ENCODE measurements around the gene TCL1B. TPM values are rescaled to one million over a fixed set of nuclear protein-coding genes. Genes with fewer than 3 reads are reported as not detected.

The TCL1B gene
- polyA plus RNA-seq, 1 donor: 0.60 TPM

DNA sequence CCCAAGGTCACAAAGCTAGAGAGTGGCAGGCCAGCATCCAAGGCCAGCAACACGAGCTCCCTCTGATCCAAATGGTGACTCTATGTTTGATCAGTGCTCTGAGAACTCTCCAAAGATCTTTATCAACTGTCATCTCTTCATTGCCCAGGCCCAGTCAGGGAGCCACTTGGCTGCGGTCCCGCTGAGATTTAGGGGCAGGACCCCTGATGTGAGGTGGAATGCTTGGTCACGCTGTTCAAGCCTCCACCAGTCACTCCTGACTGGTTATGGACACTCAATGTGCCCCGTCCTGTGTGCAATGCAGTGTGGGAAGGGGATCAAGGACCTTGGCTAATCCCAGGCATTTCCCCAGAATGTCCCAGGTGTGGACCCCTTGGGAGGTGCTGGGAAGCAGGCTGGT is 19.8 kb upstream of the TCL1B start:
- no peak for DNase-seq

DNA sequence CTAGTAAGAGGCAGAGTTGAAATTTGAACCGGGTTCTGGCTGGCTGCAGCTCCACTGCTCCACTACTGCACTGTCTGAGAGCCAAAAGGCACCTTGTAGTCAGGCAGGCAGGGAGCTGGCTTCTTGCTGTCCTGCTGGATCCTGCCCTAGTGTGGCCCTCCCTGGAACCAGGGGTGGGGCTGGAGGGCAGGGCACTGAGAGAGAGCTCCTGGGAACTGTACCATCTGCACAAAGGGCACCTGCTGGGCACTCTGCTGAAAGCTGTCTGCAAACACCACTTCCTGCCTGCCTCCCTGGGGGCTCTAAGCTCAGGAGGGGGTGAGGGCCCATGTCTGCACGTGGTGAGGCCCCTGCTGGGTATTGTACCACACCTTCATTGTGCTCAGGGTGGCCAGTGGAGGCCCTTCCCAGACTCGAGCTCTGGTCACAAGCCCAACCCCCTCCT is 19.0 kb upstream of the TCL1B start:
- no peak for DNase-seq

- no peak for DNase-seq
Observed at GRCh38 chr14:95668235-95668772, 17.9 kb upstream of the TCL1B start.

DNA sequence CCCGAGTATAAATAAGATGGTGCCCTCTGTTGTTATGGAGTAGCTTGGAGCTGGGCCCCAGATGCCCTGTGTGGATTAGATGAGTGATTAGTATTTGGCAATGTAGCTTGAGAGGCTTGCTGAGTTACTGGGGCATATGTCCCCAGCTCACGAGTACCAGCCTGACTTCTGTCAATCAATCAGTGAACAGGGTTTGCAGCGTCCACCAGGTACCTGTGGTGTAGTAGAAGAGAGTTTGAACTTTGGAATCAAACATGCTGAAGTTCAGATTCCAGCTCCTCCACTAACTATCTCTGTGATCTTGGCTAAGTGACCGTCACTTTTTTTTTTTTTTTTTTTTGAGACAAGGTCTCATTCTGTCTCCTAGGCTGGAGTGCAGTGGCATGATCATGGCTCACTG is 11.6 kb upstream of the TCL1B start:
- DNase-seq: no peak

DNA sequence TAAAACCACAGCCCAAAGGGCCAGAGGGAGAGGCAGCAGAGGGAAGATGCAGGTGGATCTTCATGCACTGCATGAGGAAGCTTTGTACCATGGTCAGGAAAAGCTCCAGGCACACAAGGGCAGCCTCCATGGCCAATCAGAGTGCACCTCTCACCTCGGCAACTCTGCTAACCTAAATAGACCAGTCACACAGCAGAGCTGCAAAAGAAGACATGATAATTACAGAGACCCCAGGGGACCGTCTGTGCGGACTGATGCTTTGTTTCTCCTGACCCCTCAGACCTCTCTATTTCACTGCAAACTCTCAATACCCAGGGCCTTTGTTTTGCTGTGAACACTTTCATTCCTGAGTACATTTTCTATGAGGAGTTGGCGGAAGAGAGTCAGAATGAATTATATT is 10.7 kb upstream of the TCL1B start:
- no peak for DNase-seq

DNA sequence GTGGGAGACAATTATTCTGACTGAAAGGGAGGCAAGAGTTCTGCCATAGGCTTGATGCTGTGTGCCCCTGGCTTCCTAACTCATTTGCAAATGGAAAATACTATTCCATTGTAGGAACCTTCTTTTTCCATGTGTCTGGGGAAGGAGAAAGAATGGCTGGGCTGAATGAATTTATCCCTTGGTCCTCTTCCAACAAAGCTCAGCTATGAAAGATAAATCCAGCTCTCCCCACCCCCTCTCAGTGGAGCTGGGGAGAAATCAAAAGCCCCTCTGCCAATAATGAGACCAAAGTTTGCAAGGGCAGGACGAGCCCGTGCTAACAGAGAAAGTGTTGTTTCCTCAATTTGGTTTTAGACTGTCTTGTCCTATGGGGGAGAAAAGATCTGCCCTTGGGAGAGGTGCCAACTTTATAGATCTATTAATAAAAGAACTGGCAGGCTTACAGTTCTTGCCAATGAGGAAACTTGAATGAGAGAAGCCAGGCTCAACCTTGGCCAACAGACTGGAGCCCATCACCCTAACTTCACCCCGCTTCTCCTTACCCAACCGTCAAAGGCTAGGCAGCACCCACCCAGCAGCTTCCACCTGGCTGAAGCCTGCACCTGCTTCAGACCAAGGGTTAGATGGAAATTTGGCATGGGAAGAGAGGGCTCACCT is 8.9 kb upstream of the TCL1B start:
- DNase-seq: no peak

DNA sequence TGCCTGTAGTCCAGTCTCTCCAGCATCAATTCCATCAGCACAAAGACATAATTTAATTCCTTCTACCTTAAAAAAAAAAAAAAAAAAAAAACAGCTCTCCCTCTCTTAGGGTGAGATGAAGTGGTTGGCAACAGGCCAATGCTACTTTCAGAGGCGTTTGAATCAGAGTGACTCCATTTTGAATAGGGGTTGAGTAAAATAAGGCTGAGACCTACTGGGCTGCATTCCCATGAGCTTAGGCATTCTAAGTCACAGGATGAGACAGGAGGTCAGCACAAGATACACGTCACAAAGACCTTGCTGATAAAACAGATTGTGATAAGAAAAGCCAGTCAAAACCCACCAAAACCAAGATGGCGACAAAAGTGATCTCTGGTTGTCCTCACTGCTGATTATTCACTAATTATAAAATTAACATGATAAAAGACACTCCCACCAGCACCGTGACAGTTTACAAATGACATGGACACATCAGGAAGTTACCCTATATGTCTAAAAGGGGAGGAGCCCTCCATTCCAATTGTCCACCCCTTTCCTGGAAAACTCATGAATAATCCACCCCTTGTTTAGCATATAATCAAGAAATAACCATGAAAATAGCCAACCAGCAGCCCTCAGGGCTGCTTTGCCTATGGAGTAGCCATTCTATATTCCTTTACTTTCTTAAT is 6.9 kb upstream of the TCL1B start:
- DNase-seq: no peak

DNA sequence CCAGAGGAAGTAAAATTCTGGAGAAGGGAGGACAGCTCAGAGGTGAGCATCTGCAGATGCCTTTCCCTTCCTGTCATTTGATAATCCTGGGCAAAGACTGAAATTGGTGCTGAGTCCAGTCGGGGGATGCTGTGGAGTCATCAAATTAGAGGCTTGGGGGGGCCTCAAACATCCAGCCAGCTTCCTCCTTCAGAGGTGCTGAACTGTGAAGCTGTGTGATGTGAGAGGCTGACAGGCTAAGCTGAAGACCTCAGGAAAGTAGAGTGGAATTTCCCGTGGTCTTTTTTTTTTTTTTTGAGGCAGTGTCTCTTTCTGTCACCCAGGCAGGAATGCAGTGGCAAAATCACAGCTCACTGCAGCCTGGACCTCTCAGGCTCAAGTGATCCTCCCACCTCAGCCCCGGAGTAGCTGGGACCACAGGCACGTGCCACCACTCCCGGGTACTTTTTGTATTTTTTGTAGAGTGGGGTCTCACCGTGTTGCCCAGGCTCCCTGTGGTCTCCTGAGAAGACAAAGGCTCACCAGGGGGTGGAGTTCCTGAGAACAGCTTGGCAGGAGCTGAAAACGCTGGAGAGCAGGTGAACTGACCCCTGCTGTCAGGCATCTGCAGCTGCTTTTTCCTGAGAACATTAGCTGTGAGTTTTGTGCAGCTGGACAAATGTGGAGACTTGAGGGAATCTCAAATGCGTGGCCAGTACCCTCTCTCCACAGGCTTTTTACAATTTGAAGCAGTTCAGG is 6.1 kb upstream of the TCL1B start:
- no peak for DNase-seq

- DNase-seq: no peak
Observed at GRCh38 chr14:95681153-95681552, 5.1 kb upstream of the TCL1B start.

GRCh38 chr14:95683793-95684192 is 2.4 kb upstream of the TCL1B start:
- DNase-seq: no peak

- DNase-seq: no peak
Observed at GRCh38 chr14:95686935-95687334, 709 bp downstream of the TCL1B start.

DNA sequence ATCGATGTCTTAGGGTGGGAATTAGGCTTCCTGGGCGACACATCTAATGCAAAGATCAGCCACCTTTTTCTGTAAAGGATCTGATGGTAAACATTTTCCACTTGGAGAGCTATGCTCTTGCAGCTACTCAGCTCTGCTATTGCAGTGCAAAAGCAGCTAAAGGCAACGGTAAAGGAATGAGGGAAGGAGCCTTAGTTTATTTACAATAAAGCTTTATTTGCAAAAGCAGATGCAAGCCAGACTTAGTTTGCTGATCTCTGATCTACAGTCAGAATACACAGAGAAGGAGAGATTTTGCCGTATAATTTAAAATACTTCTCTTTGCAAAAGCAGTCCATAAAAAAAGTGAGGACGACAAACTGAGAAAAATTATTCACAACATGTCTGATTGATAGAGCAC is 3.2 kb downstream of the TCL1B start:
- DNase-seq: no peak

DNA sequence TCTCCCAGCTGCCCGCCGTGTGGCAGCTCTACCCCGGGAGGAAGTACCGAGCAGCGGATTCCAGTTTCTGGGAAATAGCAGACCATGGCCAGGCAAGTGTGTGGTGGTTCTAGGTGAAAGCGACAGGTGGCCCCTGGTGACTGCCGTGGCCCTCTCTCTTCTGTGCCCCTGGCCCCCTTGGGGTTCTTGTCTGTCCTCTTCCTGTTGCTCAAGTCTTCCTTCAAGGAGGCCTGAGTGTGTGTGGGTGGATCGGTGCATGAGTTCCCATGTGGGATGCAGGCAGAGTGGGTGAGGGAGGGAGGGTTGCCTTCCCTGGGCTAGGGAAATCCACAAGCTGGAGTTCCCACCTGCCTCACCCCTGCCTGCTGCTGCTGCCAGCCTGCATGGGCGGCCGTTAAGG is 4.6 kb downstream of the TCL1B start:
- DNase-seq: no peak

DNA sequence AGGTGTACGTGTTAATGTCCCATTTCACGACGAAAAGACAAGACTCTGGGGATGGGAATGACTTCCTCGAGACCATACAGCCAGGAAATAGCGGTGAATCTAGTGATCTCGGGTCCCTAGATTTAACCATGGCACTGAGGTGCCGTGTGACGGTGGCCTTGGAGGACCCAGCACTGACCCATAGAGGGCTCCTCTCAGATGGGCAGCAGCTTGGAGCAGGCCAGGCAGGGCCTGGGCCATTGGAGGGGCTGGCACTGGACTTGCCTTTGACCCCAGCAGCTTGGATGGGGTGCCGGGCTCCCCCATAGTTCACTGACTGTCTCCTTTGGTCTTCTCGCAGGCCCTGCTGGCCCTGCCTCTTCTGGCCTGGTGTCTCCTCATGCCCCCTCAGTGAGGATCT is 5.4 kb downstream of the TCL1B start:
- no peak for DNase-seq

- no peak for DNase-seq
Observed at GRCh38 chr14:95692109-95692508, 5.9 kb downstream of the TCL1B start.

GRCh38 chr14:95695051-95695450 is 8.8 kb downstream of the TCL1B start:
- no peak for DNase-seq

- no peak for DNase-seq
Observed at GRCh38 chr14:95695913-95696312, 9.7 kb downstream of the TCL1B start.

DNA sequence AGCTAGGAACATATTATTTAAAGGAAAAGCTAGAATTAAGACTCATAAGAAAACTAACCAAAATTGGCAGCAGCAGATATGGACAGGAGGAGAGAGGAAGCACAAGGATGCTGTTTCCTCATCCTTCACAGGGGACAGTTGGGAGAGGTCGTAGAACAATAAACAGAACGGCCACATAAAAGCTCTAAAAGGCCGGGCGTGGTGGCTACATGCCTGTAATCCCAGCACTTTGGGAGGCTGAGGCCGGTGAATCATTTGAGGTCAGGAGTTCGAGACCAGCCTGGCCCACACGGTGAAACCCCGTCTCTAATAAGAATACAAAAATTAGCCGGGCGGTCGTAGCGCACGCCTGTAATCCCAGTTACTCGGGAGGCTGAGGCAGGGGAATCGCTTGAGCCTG is 10.5 kb downstream of the TCL1B start:
- no peak for DNase-seq

DNA sequence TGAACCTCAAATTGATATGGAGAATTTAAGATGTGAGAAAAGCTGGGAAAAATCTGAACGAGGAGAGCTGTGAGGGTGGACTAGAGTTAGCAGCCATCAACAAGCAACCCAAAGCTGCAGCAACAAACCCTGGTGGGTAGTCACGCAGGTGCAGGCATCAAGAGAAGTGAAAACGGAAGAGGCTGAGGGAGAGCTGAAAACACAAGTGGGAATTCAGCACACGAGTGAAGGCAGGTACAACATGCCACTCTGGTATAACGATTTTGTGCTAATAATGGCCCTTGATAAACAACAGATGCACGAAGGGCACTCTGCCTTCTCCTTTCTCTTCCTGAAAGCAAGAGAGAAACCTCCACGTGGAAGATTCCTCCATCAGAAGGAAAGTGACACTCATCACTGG is 11.5 kb downstream of the TCL1B start:
- DNase-seq: no peak

- DNase-seq: no peak
Observed at GRCh38 chr14:95698287-95698686, 12.1 kb downstream of the TCL1B start.

GRCh38 chr14:95699412-95699811 is 13.2 kb downstream of the TCL1B start:
- DNase-seq: no peak

- DNase-seq: no peak
Observed at GRCh38 chr14:95700221-95700976, 14.2 kb downstream of the TCL1B start.

GRCh38 chr14:95701846-95702221 is 15.6 kb downstream of the TCL1B start:
- DNase-seq: peak; percentile 42
